ENCODE data around the gene MRC2. TPM values are rescaled to one million over a fixed set of nuclear protein-coding genes. Genes with fewer than 3 reads are reported as not detected.

MRC2 gene
- total RNA-seq, 1 donor from 2014 or later, result 30.7 TPM

GRCh38 chr17:62680541-62681052 is 53.1 kb downstream of the MRC2 start:
- Mint-ChIP-seq H3K27me3 (ENCODE audit: low read depth) (no peaks in the 10 kb centered on the region), H3K4me1 (no peaks in the 10 kb centered on the region), H3K4me3 (no peak overlapping the region), H3K36me3 (ENCODE audit: low read depth) (peaks cover under 1% of the 10 kb centered on the region), H3K9me3 (no peaks in the 10 kb centered on the region), H3K27ac (ENCODE audit: unreplicated experiment) (no peak overlapping the region)
- no peak for TF ChIP-seq CTCF (conservative IDR thresholded peaks at IDR 0.05)
- DNase-seq (ENCODE audit: low read depth, low spot score), result no peak

DNA sequence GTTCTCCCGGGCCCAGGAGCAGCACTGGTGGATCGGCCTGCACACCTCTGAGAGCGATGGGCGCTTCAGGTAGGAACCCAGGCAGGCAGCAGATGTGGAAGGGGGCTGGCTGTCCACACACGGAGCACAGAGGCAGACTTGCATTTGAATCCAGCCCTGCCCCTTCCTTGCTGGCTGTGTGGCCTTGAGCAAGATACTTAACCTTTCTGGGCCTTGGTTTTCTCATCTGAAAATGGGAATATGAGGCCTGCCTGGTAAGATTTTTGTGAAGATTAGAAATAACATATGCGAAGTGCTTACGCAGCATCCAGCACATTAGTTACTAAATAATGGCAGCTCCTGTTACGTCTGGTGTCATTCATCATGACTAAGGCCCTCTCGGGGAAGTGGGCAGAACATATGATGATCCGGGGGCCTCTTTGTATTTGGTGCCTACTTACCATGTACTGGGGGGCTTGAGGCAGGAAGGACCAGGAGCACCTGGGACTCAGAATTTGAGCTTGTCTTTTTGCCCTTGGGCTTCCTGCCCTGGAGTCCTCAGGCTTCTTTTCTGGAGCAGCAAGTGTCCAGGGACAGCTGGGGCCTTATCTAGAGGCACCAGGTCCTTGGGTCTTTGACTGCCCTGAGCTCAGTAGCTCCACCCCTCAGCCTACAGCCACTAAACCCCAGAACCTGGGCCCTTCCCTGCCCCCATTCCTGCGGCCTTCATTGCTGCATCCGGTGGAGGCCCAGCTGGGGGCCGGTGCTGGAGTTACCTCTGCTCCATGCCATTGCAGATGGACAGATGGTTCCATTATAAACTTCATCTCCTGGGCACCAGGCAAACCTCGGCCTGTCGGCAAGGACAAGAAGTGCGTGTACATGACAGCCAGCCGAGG is 53.8 kb downstream of the MRC2 start:
- Mint-ChIP-seq H3K4me1 (no peaks in the 10 kb centered on the region), H3K36me3 (ENCODE audit: low read depth) (peaks cover 3% of the 10 kb centered on the region), H3K9me3 (no peaks in the 10 kb centered on the region), H3K27ac (ENCODE audit: unreplicated experiment) (no peak overlapping the region), H3K4me3 (no peak overlapping the region), H3K27me3 (ENCODE audit: low read depth) (no peaks in the 10 kb centered on the region)
- no peak for DNase-seq (ENCODE audit: low read depth, low spot score)
- TF ChIP-seq CTCF (conservative IDR thresholded peaks at IDR 0.05), result no peak

DNA sequence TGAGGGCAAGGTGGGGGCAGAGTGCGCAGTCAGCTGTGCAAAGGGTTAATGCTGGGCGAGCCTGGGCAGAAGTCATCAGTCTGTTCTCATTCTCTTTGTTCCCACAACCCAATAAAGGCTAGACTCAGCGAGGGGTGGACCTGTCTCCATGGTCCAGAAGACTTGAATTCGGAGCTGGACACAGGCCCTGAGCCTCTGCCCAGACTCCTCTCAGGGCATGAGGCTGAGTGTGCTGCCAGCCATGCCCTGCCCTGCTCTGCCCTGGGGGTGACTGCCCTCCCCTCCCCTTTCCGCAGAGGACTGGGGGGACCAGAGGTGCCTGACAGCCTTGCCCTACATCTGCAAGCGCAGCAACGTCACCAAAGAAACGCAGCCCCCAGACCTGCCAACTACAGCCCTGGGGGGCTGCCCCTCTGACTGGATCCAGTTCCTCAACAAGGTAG is 54.5 kb downstream of the MRC2 start:
- Mint-ChIP-seq H3K27me3 (ENCODE audit: low read depth) (no peaks in the 10 kb centered on the region), H3K4me3 (no peak overlapping the region), H3K4me1 (no peaks in the 10 kb centered on the region), H3K27ac (ENCODE audit: unreplicated experiment) (no peak overlapping the region), H3K9me3 (no peaks in the 10 kb centered on the region), H3K36me3 (ENCODE audit: low read depth) (peaks cover 3% of the 10 kb centered on the region)
- no peak for DNase-seq (ENCODE audit: low read depth, low spot score)
- TF ChIP-seq CTCF (conservative IDR thresholded peaks at IDR 0.05), result no peak

- Mint-ChIP-seq H3K27ac (ENCODE audit: unreplicated experiment) (no peak overlapping the region), H3K27me3 (ENCODE audit: low read depth) (no peaks in the 10 kb centered on the region), H3K9me3 (no peaks in the 10 kb centered on the region), H3K4me3 (no peak overlapping the region), H3K4me1 (peaks cover 3% of the 10 kb centered on the region), H3K36me3 (ENCODE audit: low read depth) (peaks cover 3% of the 10 kb centered on the region)
- no peak for DNase-seq (ENCODE audit: low read depth, low spot score)
- no peak for TF ChIP-seq CTCF (conservative IDR thresholded peaks at IDR 0.05)
These were observed 56.7 kb downstream of the MRC2 start for GRCh38 chr17:62684179-62684578.

GRCh38 chr17:62687997-62688396 is 60.5 kb downstream of the MRC2 start:
- DNase-seq (ENCODE audit: low read depth, low spot score), result no peak
- peaks cover 3% of the 10 kb centered on the region for H3K4me1 Mint-ChIP-seq
- no peak for TF ChIP-seq CTCF (conservative IDR thresholded peaks at IDR 0.05)
- no peak overlapping the region for H3K4me3 Mint-ChIP-seq
- H3K36me3 Mint-ChIP-seq (ENCODE audit: low read depth), result peaks cover 3% of the 10 kb centered on the region
- no peak overlapping the region for H3K27ac Mint-ChIP-seq (ENCODE audit: unreplicated experiment)
- no peaks in the 10 kb centered on the region for H3K9me3 Mint-ChIP-seq
- no peaks in the 10 kb centered on the region for H3K27me3 Mint-ChIP-seq (ENCODE audit: low read depth)
